Panc1 (cell line): ENCODE results near the gene CSTF1. TPM values are rescaled to one million over a fixed set of nuclear protein-coding genes. Genes with fewer than 3 reads are reported as not detected.
A peak's percentile ranks its signal among the peaks of the same experiment; 100 is the strongest.

Experiments
- ATAC-seq: fragments of 200-7000 bp; cut with Tn5 transposase; 2 replicates; pipeline ENCODE4 v1.9.1; 2020; ENCODE audit warnings: mild to moderate bottlenecking, moderate library complexity
- BruUV-seq: library from RNA; stranded (reverse); fragments of 400-500 nt; replicated peaks from 2 replicates; lab custom pipeline; 2021; lab: Mats Ljungman, UMichigan
- CTCF ChIA-PET: fragments of 300-600 bp; sonication (Branson Sonifier 250); formaldehyde crosslinking; loops from one replicate; lab custom pipeline; 2022; ENCODE audit warnings: antibody characterized with exemption; lab: Charles Lee
- POLR2A ChIA-PET: fragments of 300-600 bp; sonication (Branson Sonifier 250); formaldehyde crosslinking; loops from one replicate; lab custom pipeline; 2022; ENCODE audit warnings: antibody characterized with exemption; lab: Charles Lee
- DNase-seq: peaks from one replicate; pipeline ENCODE4 v3.0.0-alpha.2; 2010; ENCODE audit warnings: low read depth, low spot score
- H3K27ac ChIP-seq: 2 replicates; pipeline ENCODE4 v1.5.1; 2011; ENCODE audit warnings: mild to moderate bottlenecking, low read length, inconsistent platforms
- H3K27me3 ChIP-seq: fragments of 200-500 bp; sonication (Bioruptor generic); 2 replicates; pipeline ENCODE4 v1.6.0; 2014; ENCODE audit warnings: low read length, inconsistent platforms; ENCODE audit not compliant: control insufficient read depth, insufficient read depth
- H3K36me3 ChIP-seq: fragments of 200-500 bp; sonication (Bioruptor generic); 2 replicates; pipeline ENCODE4 v1.5.1; 2014; ENCODE audit warnings: inconsistent platforms, mild to moderate bottlenecking, low read length, moderate library complexity; ENCODE audit not compliant: control insufficient read depth, insufficient read depth
- H3K4me1 ChIP-seq: 2 replicates; pipeline ENCODE4 v1.5.1; 2011; ENCODE audit warnings: inconsistent platforms, mild to moderate bottlenecking, low read length, moderate library complexity; ENCODE audit not compliant: control insufficient read depth, insufficient read depth
- H3K4me3 ChIP-seq, 2 experiments: 2 replicates each; pipeline ENCODE4 v1.5.1; 2011 to 2012; ENCODE audit warnings: low read depth in 2 of 2, low read length in 2 of 2, mild to moderate bottlenecking in 2 of 2, inconsistent platforms in 1 of 2, moderate library complexity in 1 of 2
- H3K9me3 ChIP-seq: fragments of 200-500 bp; sonication (Bioruptor generic); 2 replicates; pipeline ENCODE4 v1.5.1; 2014; ENCODE audit warnings: low read depth, mild to moderate bottlenecking, inconsistent platforms, low read length, moderate library complexity; ENCODE audit not compliant: control insufficient read depth, insufficient read depth
- POLR2AphosphoS5 ChIP-seq: IDR thresholded peaks from 2 replicates; pipeline ENCODE4 v1.6.1; 2012; ENCODE audit warnings: mild to moderate bottlenecking, low read depth, low read length, moderate library complexity
- SIN3A ChIP-seq: IDR thresholded peaks from 2 replicates; pipeline ENCODE4 v1.6.1; 2012; ENCODE audit warnings: low read depth, mild to moderate bottlenecking, low read length, moderate library complexity, borderline replicate concordance; ENCODE audit not compliant: insufficient read depth
- TCF7L2 ChIP-seq: IDR thresholded peaks from 2 replicates; pipeline ENCODE4 v1.6.1; 2011; ENCODE audit warnings: mild to moderate bottlenecking, low read depth, low read length, inconsistent platforms
- in situ Hi-C: cut with HindIII; loops from 2 replicates; pipeline ENCODE4 v1.10.0; 2016; ENCODE audit warnings: low sequenced_read_pairs, low pct_unique_long_range_greater_than_20kb
- intact Hi-C: fragments of 100-400 bp; cut with micrococcal nuclease; formaldehyde crosslinking; loops from one replicate; pipeline ENCODE4 v1.10.0; 2022; ENCODE audit not compliant: unreplicated experiment
- total RNA-seq: library from RNA; stranded (reverse); gene quantifications from one replicate; pipeline ENCODE4 v1.2.1, GENCODE V29; 2021; ENCODE audit not compliant: unreplicated experiment
- TF ChIP-seq, protein P1 (sequence below): fragments of 450-650 bp; IDR thresholded peaks from 2 replicates; pipeline ENCODE4 v1.5.1; 2017; ENCODE audit warnings: mild to moderate bottlenecking
- TF ChIP-seq, protein P2 (sequence below), 2 experiments: IDR thresholded peaks; 2 replicates each; pipeline ENCODE4 v1.6.1; 2011 to 2012; ENCODE audit warnings: low read depth in 2 of 2, control low read depth in 1 of 2, low read length in 1 of 2, mild to moderate bottlenecking in 1 of 2, moderate library complexity in 1 of 2; ENCODE audit not compliant: insufficient read depth in 1 of 2

CSTF1 gene
- total RNA-seq, 1 experiment from 2014 or later = 46.3 TPM

DNA sequence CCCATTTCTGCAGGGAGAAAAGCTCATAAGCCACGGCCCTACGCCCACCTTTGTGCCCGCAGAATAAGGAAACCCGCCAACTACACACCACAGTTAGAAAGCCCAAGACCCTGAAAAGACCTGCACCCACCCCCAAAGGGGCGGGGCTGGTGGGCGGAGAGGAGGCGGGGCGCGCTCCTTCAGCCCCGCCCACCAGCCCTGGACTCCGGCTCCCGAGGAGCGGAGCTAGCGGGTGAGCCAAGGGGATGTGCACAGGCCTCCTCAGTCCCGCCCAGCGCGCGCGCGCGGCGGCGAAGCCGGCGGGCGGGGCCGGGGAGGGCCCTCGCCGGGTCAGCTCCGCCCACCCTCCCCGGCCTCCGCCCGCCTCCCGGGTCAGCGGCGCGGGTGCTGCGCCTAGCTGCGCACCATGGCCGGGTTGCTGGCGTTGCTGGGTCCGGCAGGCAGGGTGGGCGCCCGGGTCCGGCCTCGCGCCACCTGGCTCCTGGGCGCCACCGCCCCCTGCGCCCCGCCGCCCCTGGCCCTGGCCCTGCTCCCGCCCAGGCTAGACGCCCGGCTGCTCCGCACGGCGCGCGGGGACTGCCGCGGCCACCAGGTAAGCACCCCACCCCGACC lies 33.7 kb upstream of the CSTF1 start, which contains the start of gene FAM210B:
Gene FAM210B, plus strand, starts transcription at position 375 of the 612 bp plus-strand sequence. Its CDS starts 32 bp downstream, at position 407.
- peak; percentile 99 for ATAC-seq

DNA sequence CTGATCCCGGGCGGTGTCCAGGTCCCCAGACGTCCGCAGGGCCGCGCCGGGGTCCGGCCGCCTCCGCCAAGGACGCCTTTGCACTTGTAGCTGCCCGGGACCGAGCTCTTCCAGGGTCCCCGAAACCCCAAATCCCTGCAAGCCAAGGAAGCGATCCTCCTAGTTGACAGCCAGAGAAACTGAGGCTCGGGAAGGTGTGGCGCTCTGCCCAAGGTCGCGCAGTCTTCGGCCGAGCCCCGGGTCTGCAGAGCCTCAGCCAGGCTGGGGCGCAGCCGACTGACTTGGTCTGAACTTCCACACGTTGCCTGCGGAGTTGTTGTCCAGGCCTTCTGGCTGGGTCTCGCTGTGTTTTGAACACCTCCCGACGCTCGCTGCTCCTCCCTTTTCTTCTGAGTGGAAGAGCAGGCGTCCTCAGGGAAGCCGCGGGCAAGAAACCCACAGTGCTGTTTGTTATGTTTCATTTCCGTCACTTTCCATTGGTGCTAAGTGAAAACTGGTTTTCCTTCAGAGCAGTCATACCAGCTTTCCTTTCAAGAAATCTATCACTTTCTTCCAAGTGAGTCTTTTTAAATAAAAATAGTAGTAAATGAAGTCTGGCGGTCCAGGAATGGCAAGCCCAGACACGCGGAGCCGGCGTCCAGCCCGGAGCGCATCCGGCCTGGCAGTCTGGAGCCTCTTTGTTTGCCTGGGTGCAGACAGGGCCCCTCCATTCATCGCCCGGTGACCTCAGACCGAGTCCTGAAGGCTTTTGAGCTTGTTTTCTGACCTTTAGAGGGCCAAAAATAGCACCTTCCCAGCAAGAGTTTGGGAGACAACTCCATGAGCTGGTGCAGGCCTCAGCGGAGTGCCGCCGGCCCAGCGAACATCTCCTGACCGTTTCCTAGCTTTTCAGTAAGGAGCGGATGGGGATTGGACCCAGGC lies 33.0 kb upstream of the CSTF1 start:
- DNase-seq (no peak), ATAC-seq (peak; percentile 74)
- no peak for TF ChIP-seq POLR2AphosphoS5
- no peak for TF ChIP-seq SIN3A
- TF ChIP-seq TCF7L2 = no peak
- TF ChIP-seq, protein P1, sequence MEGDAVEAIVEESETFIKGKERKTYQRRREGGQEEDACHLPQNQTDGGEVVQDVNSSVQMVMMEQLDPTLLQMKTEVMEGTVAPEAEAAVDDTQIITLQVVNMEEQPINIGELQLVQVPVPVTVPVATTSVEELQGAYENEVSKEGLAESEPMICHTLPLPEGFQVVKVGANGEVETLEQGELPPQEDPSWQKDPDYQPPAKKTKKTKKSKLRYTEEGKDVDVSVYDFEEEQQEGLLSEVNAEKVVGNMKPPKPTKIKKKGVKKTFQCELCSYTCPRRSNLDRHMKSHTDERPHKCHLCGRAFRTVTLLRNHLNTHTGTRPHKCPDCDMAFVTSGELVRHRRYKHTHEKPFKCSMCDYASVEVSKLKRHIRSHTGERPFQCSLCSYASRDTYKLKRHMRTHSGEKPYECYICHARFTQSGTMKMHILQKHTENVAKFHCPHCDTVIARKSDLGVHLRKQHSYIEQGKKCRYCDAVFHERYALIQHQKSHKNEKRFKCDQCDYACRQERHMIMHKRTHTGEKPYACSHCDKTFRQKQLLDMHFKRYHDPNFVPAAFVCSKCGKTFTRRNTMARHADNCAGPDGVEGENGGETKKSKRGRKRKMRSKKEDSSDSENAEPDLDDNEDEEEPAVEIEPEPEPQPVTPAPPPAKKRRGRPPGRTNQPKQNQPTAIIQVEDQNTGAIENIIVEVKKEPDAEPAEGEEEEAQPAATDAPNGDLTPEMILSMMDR = no peak
- TF ChIP-seq, protein P2, sequence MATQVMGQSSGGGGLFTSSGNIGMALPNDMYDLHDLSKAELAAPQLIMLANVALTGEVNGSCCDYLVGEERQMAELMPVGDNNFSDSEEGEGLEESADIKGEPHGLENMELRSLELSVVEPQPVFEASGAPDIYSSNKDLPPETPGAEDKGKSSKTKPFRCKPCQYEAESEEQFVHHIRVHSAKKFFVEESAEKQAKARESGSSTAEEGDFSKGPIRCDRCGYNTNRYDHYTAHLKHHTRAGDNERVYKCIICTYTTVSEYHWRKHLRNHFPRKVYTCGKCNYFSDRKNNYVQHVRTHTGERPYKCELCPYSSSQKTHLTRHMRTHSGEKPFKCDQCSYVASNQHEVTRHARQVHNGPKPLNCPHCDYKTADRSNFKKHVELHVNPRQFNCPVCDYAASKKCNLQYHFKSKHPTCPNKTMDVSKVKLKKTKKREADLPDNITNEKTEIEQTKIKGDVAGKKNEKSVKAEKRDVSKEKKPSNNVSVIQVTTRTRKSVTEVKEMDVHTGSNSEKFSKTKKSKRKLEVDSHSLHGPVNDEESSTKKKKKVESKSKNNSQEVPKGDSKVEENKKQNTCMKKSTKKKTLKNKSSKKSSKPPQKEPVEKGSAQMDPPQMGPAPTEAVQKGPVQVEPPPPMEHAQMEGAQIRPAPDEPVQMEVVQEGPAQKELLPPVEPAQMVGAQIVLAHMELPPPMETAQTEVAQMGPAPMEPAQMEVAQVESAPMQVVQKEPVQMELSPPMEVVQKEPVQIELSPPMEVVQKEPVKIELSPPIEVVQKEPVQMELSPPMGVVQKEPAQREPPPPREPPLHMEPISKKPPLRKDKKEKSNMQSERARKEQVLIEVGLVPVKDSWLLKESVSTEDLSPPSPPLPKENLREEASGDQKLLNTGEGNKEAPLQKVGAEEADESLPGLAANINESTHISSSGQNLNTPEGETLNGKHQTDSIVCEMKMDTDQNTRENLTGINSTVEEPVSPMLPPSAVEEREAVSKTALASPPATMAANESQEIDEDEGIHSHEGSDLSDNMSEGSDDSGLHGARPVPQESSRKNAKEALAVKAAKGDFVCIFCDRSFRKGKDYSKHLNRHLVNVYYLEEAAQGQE (IDR thresholded peaks at IDR 0.05; ENCODE audit: insufficient read depth in 1 of 2, low read depth in 2 of 2, low read length in 1 of 2) = no peak
- in situ Hi-C loops (no loop called here), intact Hi-C loops (no loop called here)
- CTCF ChIA-PET = interaction anchor here (0.7 kb wide), 1 partner anchor 725 kb away, joined by 10 read pairs; no protein-coding TSS in a partner anchor
- Histone ChIP-seq H3K27me3 (peaks cover 3% of the 10 kb centered on the region), H3K9me3 (no peaks in the 10 kb centered on the region), H3K4me3 (peak overlapping the region; percentile 65 to 72), H3K27ac (peak overlapping the region; percentile 52; the same call in 1 of the 2 replicates), H3K36me3 (no peaks in the 10 kb centered on the region), H3K4me1 (peaks cover 3% of the 10 kb centered on the region)
- BruUV-seq = no TSS peak
- POLR2A ChIA-PET = interaction anchor here (0.6 to 0.7 kb wide), 5 partner anchors 27 to 1003 kb away, joined by 4 to 14 read pairs (median 5); no protein-coding TSS in a partner anchor

More for the DNA sequence above, 33.7 kb upstream of the CSTF1 start, which contains the start of gene FAM210B:
- ChIA-PET CTCF (interaction anchor here (0.6 to 0.7 kb wide), 2 partner anchors 724 to 986 kb away, joined by 4 to 10 read pairs; no protein-coding TSS in a partner anchor), POLR2A (interaction anchor here (0.6 to 0.7 kb wide), 6 partner anchors 28 to 1004 kb away, joined by 3 to 14 read pairs (median 4); no protein-coding TSS in a partner anchor)
- intact Hi-C loops = no loop called here
- no peak for TF ChIP-seq TCF7L2
- TF ChIP-seq POLR2AphosphoS5 = no peak
- TF ChIP-seq, protein P1 = no peak
- TF ChIP-seq, protein P2 (IDR thresholded peaks at IDR 0.05; ENCODE audit: insufficient read depth in 1 of 2, low read depth in 2 of 2, low read length in 1 of 2) = no peak
- TF ChIP-seq SIN3A = no peak; the same call in 1 of the 2 replicates
- H3K27ac ChIP-seq = peak within 1 kb of the TSS; percentile 52; the same call in 1 of the 2 replicates
- peaks cover 3% of the 10 kb centered on the region for H3K27me3 ChIP-seq
- H3K9me3 ChIP-seq = no peaks in the 10 kb centered on the region
- H3K4me3 ChIP-seq = peak within 1 kb of the TSS; percentile 72
- no peaks in the 10 kb centered on the region for H3K36me3 ChIP-seq
- H3K4me1 ChIP-seq = peaks cover 3% of the 10 kb centered on the region
- peak; percentile 33 for DNase-seq
- no TSS peak for BruUV-seq
- in situ Hi-C loops = no loop called here
